Esophagus (tissue), 2 donors: ENCODE data around the gene CUEDC2. TPM values are rescaled to one million over a fixed set of nuclear protein-coding genes. Genes with fewer than 3 reads are reported as not detected.

ENCODE experiments used
- H3K27ac ChIP-seq, 2 donors: one replicate each; pipeline ENCODE4 v1.5.1; 2013; ENCODE audit warnings: low read depth in 2 of 2, mild to moderate bottlenecking in 2 of 2, inconsistent platforms in 1 of 2, low read length in 1 of 2, moderate library complexity in 1 of 2
- H3K27me3 ChIP-seq, 2 donors: one replicate each; pipeline ENCODE4 v1.6.1; 2013; ENCODE audit warnings: low read length in 2 of 2, control low read depth in 1 of 2, mild to moderate bottlenecking in 1 of 2; ENCODE audit not compliant: insufficient read depth in 2 of 2, control insufficient read depth in 1 of 2
- H3K36me3 ChIP-seq, 2 donors: one replicate each; pipeline ENCODE4 v1.6.1; 2013; ENCODE audit warnings: low read length in 1 of 2; ENCODE audit not compliant: control insufficient read depth in 2 of 2, insufficient read depth in 2 of 2
- H3K4me1 ChIP-seq, 2 donors: one replicate each; pipeline ENCODE4 v1.6.1; 2013; ENCODE audit warnings: low read length in 1 of 2; ENCODE audit not compliant: control insufficient read depth in 2 of 2, insufficient read depth in 2 of 2
- H3K4me3 ChIP-seq, 2 donors: one replicate each; pipeline ENCODE4 v1.5.1; 2013; ENCODE audit warnings: low read length in 2 of 2, mild to moderate bottlenecking in 2 of 2, low read depth in 1 of 2, moderate library complexity in 1 of 2
- H3K9me3 ChIP-seq, 2 donors: one replicate each; pipeline ENCODE4 v1.6.1; 2013; ENCODE audit warnings: mild to moderate bottlenecking in 2 of 2, low read depth in 1 of 2, low read length in 1 of 2, moderate library complexity in 1 of 2; ENCODE audit not compliant: control insufficient read depth in 2 of 2, insufficient read depth in 1 of 2
- WGBS, 2 donors: extraction: QIAGEN DNeasy Blood & Tissue Kit; methylation state at CpG; one replicate each; pipeline ENCODE4 v1.1.7; 2013; 5-methylcytosine and 5-hydroxymethylcytosine counted together
- polyA plus RNA-seq, 2 donors: library from polyadenylated mRNA; stranded (reverse); fragments of 200-250 nt; gene quantifications; one replicate each; pipeline ENCODE4 v1.2.3, GENCODE V29; 2013
- donor health status: healthy with polysubstance abuse.
- donor health status: Bipolar disorder and iron deficiency.

The CUEDC2 gene
- polyA plus RNA-seq, result 10 to 100 TPM; 16.3 to 30.3 TPM

- WGBS, 2 donors, result 1% methylated on average over 52 of the region's 52 CpGs
- Histone ChIP-seq H3K9me3 (no peaks in the 10 kb centered on the region), H3K27ac (peak within 1 kb of the TSS; percentile 36 to 84), H3K4me1 (peaks cover 0 to 7% of the 10 kb centered on the region in 2 donors), H3K4me3 (peak within 1 kb of the TSS; percentile 69 to 93), H3K36me3 (no peaks in the 10 kb centered on the region), H3K27me3 (no peaks in the 10 kb centered on the region)
Observed at GRCh38 chr10:102432162-102432950, at the start of gene CUEDC2. Gene CUEDC2 (minus strand): TSS chr10:102432574. CDS start chr10:102425188, 7,386 bp downstream.

GRCh38 chr10:102480396-102480795, 48.0 kb upstream of the CUEDC2 start:
- Histone ChIP-seq H3K27me3 (no peaks in the 10 kb centered on the region), H3K4me3 (no peak overlapping the region), H3K4me1 (no peaks in the 10 kb centered on the region), H3K27ac (no peak overlapping the region), H3K36me3 (peaks cover 38 to 46% of the 10 kb centered on the region in 2 donors), H3K9me3 (no peaks in the 10 kb centered on the region)
- WGBS, 2 donors, result 84 to 85% methylated on average over 9 of the region's 9 CpGs

- peaks cover 30 to 42% of the 10 kb centered on the region in 2 donors for H3K36me3 ChIP-seq
- H3K9me3 ChIP-seq, result no peaks in the 10 kb centered on the region
- H3K27me3 ChIP-seq, result no peaks in the 10 kb centered on the region
- no peak overlapping the region for H3K4me3 ChIP-seq
- H3K4me1 ChIP-seq, result no peaks in the 10 kb centered on the region
- H3K27ac ChIP-seq, result no peak overlapping the region
Observed at GRCh38 chr10:102479651-102480050, 47.3 kb upstream of the CUEDC2 start.

- no peak overlapping the region for H3K27ac ChIP-seq
- H3K27me3 ChIP-seq, result no peaks in the 10 kb centered on the region
- 62 to 73% methylated on average over 9 of the region's 9 CpGs for WGBS, 2 donors
- no peak overlapping the region for H3K4me3 ChIP-seq
- peaks cover 10 to 18% of the 10 kb centered on the region in 2 donors for H3K36me3 ChIP-seq
- no peaks in the 10 kb centered on the region for H3K9me3 ChIP-seq
- no peaks in the 10 kb centered on the region for H3K4me1 ChIP-seq
Observed at GRCh38 chr10:102476466-102477141, 44.2 kb upstream of the CUEDC2 start.

- H3K36me3 ChIP-seq, result peaks cover 0 to 9% of the 10 kb centered on the region in 2 donors
- no peaks in the 10 kb centered on the region for H3K27me3 ChIP-seq
- no peaks in the 10 kb centered on the region for H3K9me3 ChIP-seq
- H3K4me1 ChIP-seq, result no peaks in the 10 kb centered on the region
- WGBS, 2 donors, result 90 to 92% methylated on average over 9 of the region's 9 CpGs
- no peak overlapping the region for H3K4me3 ChIP-seq
- no peak overlapping the region for H3K27ac ChIP-seq
Observed at GRCh38 chr10:102475451-102476040, 43.2 kb upstream of the CUEDC2 start.

GRCh38 chr10:102473445-102474331, 41.3 kb upstream of the CUEDC2 start:
- WGBS, 2 donors, result 86 to 87% methylated on average over 27 of the region's 27 CpGs
- Histone ChIP-seq H3K4me1 (peaks cover 0 to 3% of the 10 kb centered on the region in 2 donors), H3K36me3 (peaks cover 0 to 2% of the 10 kb centered on the region in 2 donors), H3K27me3 (no peaks in the 10 kb centered on the region), H3K4me3 (no peak overlapping the region), H3K9me3 (no peaks in the 10 kb centered on the region), H3K27ac (no peak overlapping the region)

GRCh38 chr10:102470579-102471546, 38.5 kb upstream of the CUEDC2 start:
- 92 to 93% methylated on average over 35 to 36 of the region's 36 CpGs for WGBS, 2 donors
- Histone ChIP-seq H3K27ac (no peak overlapping the region), H3K9me3 (no peaks in the 10 kb centered on the region), H3K4me3 (no peak overlapping the region), H3K27me3 (no peaks in the 10 kb centered on the region), H3K36me3 (peaks cover 0 to 2% of the 10 kb centered on the region in 2 donors), H3K4me1 (peaks cover 0 to 3% of the 10 kb centered on the region in 2 donors)

GRCh38 chr10:102468683-102469082, 36.3 kb upstream of the CUEDC2 start:
- Histone ChIP-seq H3K36me3 (no peaks in the 10 kb centered on the region), H3K27me3 (no peaks in the 10 kb centered on the region), H3K4me3 (no peak overlapping the region), H3K9me3 (no peaks in the 10 kb centered on the region), H3K4me1 (peaks cover 0 to 3% of the 10 kb centered on the region in 2 donors), H3K27ac (no peak overlapping the region)
- WGBS, 2 donors, result 69 to 80% methylated on average over 9 of the region's 9 CpGs
